MM.1S (cell line): ENCODE data around the gene FRK.

Experiments
- DNase-seq: peaks from one replicate; pipeline ENCODE4 v3.0.0-alpha.2; 2015
- H2AFZ ChIP-seq: fragments of 300-600 bp; sonication (generic); 2 replicates; pipeline ENCODE4 v1.6.0; 2016; ENCODE audit warnings: antibody characterized with exemption, low read length
- H3F3A ChIP-seq: fragments of 300-600 bp; sonication (generic); 2 replicates; pipeline ENCODE4 v1.6.1; 2016; ENCODE audit warnings: mild to moderate bottlenecking, antibody characterized with exemption, low read length, moderate library complexity, mixed read lengths; ENCODE audit not compliant: insufficient read depth
- H3K27ac ChIP-seq: fragments of 300-600 bp; sonication (generic); 2 replicates; pipeline ENCODE4 v1.5.1; 2016; ENCODE audit warnings: mild to moderate bottlenecking, low read length
- H3K27me3 ChIP-seq: fragments of 300-600 bp; sonication (generic); replicated peaks from 2 replicates; pipeline ENCODE4 v1.6.0; 2016; ENCODE audit warnings: low read length; ENCODE audit not compliant: insufficient read depth
- H3K36me3 ChIP-seq: fragments of 300-600 bp; sonication (generic); replicated peaks from 2 replicates; pipeline ENCODE4 v1.6.1; 2016; ENCODE audit warnings: mild to moderate bottlenecking, low read length, mixed read lengths; ENCODE audit not compliant: insufficient read depth
- H3K4me1 ChIP-seq: fragments of 300-600 bp; sonication (generic); 2 replicates; pipeline ENCODE4 v1.6.1; 2016; ENCODE audit warnings: low read length, mixed read lengths
- H3K4me2 ChIP-seq: fragments of 300-600 bp; sonication (generic); 2 replicates; pipeline ENCODE4 v1.6.0; 2016; ENCODE audit warnings: low read depth, low read length
- H3K4me3 ChIP-seq: fragments of 300-600 bp; sonication (generic); 2 replicates; pipeline ENCODE4 v1.5.1; 2016; ENCODE audit warnings: low read length, mixed read lengths
- H3K79me2 ChIP-seq: fragments of 300-600 bp; sonication (generic); 2 replicates; pipeline ENCODE4 v1.6.1; 2016; ENCODE audit warnings: mixed run types, low read length, mixed read lengths
- H3K9ac ChIP-seq: fragments of 300-600 bp; sonication (generic); 2 replicates; pipeline ENCODE4 v1.6.1; 2016; ENCODE audit warnings: low read length, mixed read lengths
- H3K9me2 ChIP-seq: fragments of 300-600 bp; sonication (generic); replicated peaks from 2 replicates; pipeline ENCODE4 v1.6.1; 2016; ENCODE audit warnings: mild to moderate bottlenecking, low read length, mixed read lengths; ENCODE audit not compliant: insufficient read depth
- H3K9me3 ChIP-seq: fragments of 300-600 bp; sonication (generic); replicated peaks from 2 replicates; pipeline ENCODE4 v1.6.1; 2016; ENCODE audit warnings: mild to moderate bottlenecking, low read length, mixed read lengths; ENCODE audit not compliant: insufficient read depth
- H4K20me1 ChIP-seq: fragments of 300-600 bp; sonication (generic); 2 replicates; pipeline ENCODE4 v1.6.1; 2016; ENCODE audit warnings: mild to moderate bottlenecking, low read length, moderate library complexity, mixed read lengths; ENCODE audit not compliant: insufficient read depth
- CTCF ChIP-seq: fragments of 300-600 bp; sonication (generic); IDR thresholded peaks from 2 replicates; pipeline ENCODE4 v1.5.1; 2016; ENCODE audit warnings: antibody characterized with exemption, low read length, mixed read lengths
- EZH2 ChIP-seq: fragments of 300-600 bp; sonication (generic); optimal IDR thresholded peaks from 2 replicates; pipeline ENCODE3; 2017; ENCODE audit warnings: low read depth, mild to moderate bottlenecking, antibody characterized with exemption, low read length, mixed read lengths
- EZH2phosphoT487 ChIP-seq: fragments of 300-600 bp; sonication (generic); IDR thresholded peaks from 2 replicates; pipeline ENCODE4 v1.6.1; 2018; ENCODE audit warnings: antibody characterized with exemption, low read length

Gene FRK

GRCh38 chr6:116030770-116031169 is 29.9 kb downstream of the FRK start:
- H3K4me1 ChIP-seq: no peaks in the 10 kb centered on the region
- no peaks in the 10 kb centered on the region for H3K79me2 ChIP-seq

GRCh38 chr6:116029535-116029934 is 31.2 kb downstream of the FRK start:
- no peaks in the 10 kb centered on the region for H3K9me2 ChIP-seq
- no peak overlapping the region for H3K9ac ChIP-seq
- no peaks in the 10 kb centered on the region for H3K27me3 ChIP-seq
- no peak overlapping the region for H2AFZ ChIP-seq
- H3K79me2 ChIP-seq: no peaks in the 10 kb centered on the region
- no peak overlapping the region for H3K4me2 ChIP-seq
- no peaks in the 10 kb centered on the region for H4K20me1 ChIP-seq
- H3F3A ChIP-seq: no peaks in the 10 kb centered on the region
- no peak overlapping the region for H3K4me3 ChIP-seq
- no peak overlapping the region for H3K27ac ChIP-seq
- no peak for DNase-seq
- H3K9me3 ChIP-seq: no peaks in the 10 kb centered on the region
- no peaks in the 10 kb centered on the region for H3K36me3 ChIP-seq
- TF ChIP-seq CTCF: no peak
- TF ChIP-seq EZH2phosphoT487: no peak
- TF ChIP-seq EZH2: no peak
- no peaks in the 10 kb centered on the region for H3K4me1 ChIP-seq

More at GRCh38 chr6:116030770-116031169, 29.9 kb downstream of the FRK start:
- Histone ChIP-seq H3K9ac (no peak overlapping the region), H3K9me2 (no peaks in the 10 kb centered on the region), H4K20me1 (no peaks in the 10 kb centered on the region), H3K4me3 (no peak overlapping the region), H3K36me3 (no peaks in the 10 kb centered on the region), H3F3A (no peaks in the 10 kb centered on the region), H3K9me3 (no peaks in the 10 kb centered on the region), H3K27ac (no peak overlapping the region), H3K27me3 (no peaks in the 10 kb centered on the region), H3K4me2 (no peak overlapping the region), H2AFZ (no peak overlapping the region)
- DNase-seq: no peak
- TF ChIP-seq EZH2: no peak
- no peak for TF ChIP-seq EZH2phosphoT487
- no peak for TF ChIP-seq CTCF

GRCh38 chr6:116028233-116028632 is 32.5 kb downstream of the FRK start:
- Histone ChIP-seq H3K27me3 (no peaks in the 10 kb centered on the region), H4K20me1 (no peaks in the 10 kb centered on the region), H3K9me3 (no peaks in the 10 kb centered on the region), H3K9ac (no peak overlapping the region), H3K27ac (no peak overlapping the region), H3K4me3 (no peak overlapping the region), H3K36me3 (no peaks in the 10 kb centered on the region), H3K4me1 (no peaks in the 10 kb centered on the region), H3F3A (no peaks in the 10 kb centered on the region), H2AFZ (no peak overlapping the region), H3K9me2 (no peaks in the 10 kb centered on the region), H3K79me2 (no peaks in the 10 kb centered on the region), H3K4me2 (no peak overlapping the region)
- TF ChIP-seq EZH2phosphoT487 (no peak), CTCF (no peak), EZH2 (no peak)
- no peak for DNase-seq
